Measurements from ENCODE around the gene TRIM71. TPM values are rescaled to one million over a fixed set of nuclear protein-coding genes. Genes with fewer than 3 reads are reported as not detected.

TRIM71 gene
- total RNA-seq, 1 experiment from 2014 or later, result 0.17 TPM

- TF ChIP-seq CTCF (IDR thresholded peaks at IDR 0.05 in 2 of 3, conservative IDR thresholded peaks at IDR 0.05 in 1 of 3; ENCODE audit: borderline replicate concordance in 1 of 3, insufficient read depth in 1 of 3, low read depth in 2 of 3, low read length in 2 of 3) (no peak), ZFX (IDR thresholded peaks at IDR 0.05) (no peak), EZH2 (IDR thresholded peaks at IDR 0.05) (no peak), JUND (IDR thresholded peaks at IDR 0.05) (no peak)
Observed at GRCh38 chr3:32813180-32813579, 4.6 kb upstream of the TRIM71 start (continued).

- ChIA-PET CTCF (no interaction called here), RAD21 (ENCODE audit: low non-redundant PET in 1 of 2, low total read pairs in 2 of 2, uncharacterized antibody in 2 of 2, unreplicated experiment in 2 of 2) (no interaction called here), POLR2A (no interaction called here)
- no peak overlapping the region for H2AFZ ChIP-seq (ENCODE audit: low read depth, low read length, poor library complexity, severe bottlenecking)
- H3K9me2 ChIP-seq (ENCODE audit: insufficient read depth), result no peaks in the 10 kb centered on the region
- H3K9ac ChIP-seq (ENCODE audit: low read length), result no peak overlapping the region
- no TSS peak for BruUV-seq (replicated peaks)
- intact Hi-C loops (cut with micrococcal nuclease), result no loop called here
- H3K27me3 ChIP-seq (ENCODE audit: insufficient read depth, low read length), result no peaks in the 10 kb centered on the region
- DNase-seq (ENCODE audit: low read depth, low spot score) (no peak), ATAC-seq (no peak)
- H3K36me3 ChIP-seq (ENCODE audit: control insufficient read depth in 1 of 2, insufficient read depth in 2 of 2, low read length in 2 of 2), result no peaks in the 10 kb centered on the region
- H3K27ac ChIP-seq (ENCODE audit: low read depth, low read length), result no peak overlapping the region
- no peaks in the 10 kb centered on the region for H3K79me2 ChIP-seq (ENCODE audit: insufficient read depth, low read length)
- H3K4me1 ChIP-seq (ENCODE audit: control insufficient read depth in 1 of 2, insufficient read depth in 2 of 2, low read length in 2 of 2), result no peaks in the 10 kb centered on the region
- no peaks in the 10 kb centered on the region for H4K20me1 ChIP-seq (ENCODE audit: insufficient read depth)
- no peak for TF ChIP-seq ZNF274 (IDR thresholded peaks at IDR 0.05; ENCODE audit: low read depth, low read length)
- H3K4me2 ChIP-seq (ENCODE audit: low read length), result no peak overlapping the region
- no peaks in the 10 kb centered on the region for H3K9me3 ChIP-seq (ENCODE audit: control insufficient read depth in 1 of 2, insufficient read depth in 1 of 2, low read depth in 1 of 2, low read length in 2 of 2)
- no peak overlapping the region for H3K4me3 ChIP-seq (replicated peaks in 1 of 2; ENCODE audit: low read depth in 1 of 2, low read length in 2 of 2)
Observed at GRCh38 chr3:32814361-32814760, 3.4 kb upstream of the TRIM71 start.

GRCh38 chr3:32815841-32816438 lies 1.9 kb upstream of the TRIM71 start:
- no peaks in the 10 kb centered on the region for H3K36me3 ChIP-seq (ENCODE audit: control insufficient read depth in 1 of 2, insufficient read depth in 2 of 2, low read length in 2 of 2)
- no peaks in the 10 kb centered on the region for H3K9me2 ChIP-seq (ENCODE audit: insufficient read depth)
- H2AFZ ChIP-seq (ENCODE audit: low read depth, low read length, poor library complexity, severe bottlenecking), result no peak overlapping the region
- no peaks in the 10 kb centered on the region for H4K20me1 ChIP-seq (ENCODE audit: insufficient read depth)
- no peak overlapping the region for H3K4me2 ChIP-seq (ENCODE audit: low read length)
- TF ChIP-seq SRF (IDR thresholded peaks at IDR 0.05; ENCODE audit: low read depth) (no peak), SIN3A (IDR thresholded peaks at IDR 0.05; ENCODE audit: low read depth) (no peak), JUND (IDR thresholded peaks at IDR 0.05) (no peak), ZBTB33 (IDR thresholded peaks at IDR 0.05; ENCODE audit: extremely low read depth, insufficient replicate concordance, low read length) (no peak), CBX3 (IDR thresholded peaks at IDR 0.05; ENCODE audit: low read depth) (no peak), YY1 (IDR thresholded peaks at IDR 0.05; ENCODE audit: extremely low read depth, insufficient replicate concordance, low read depth, low read length) (no peak), CEBPB (IDR thresholded peaks at IDR 0.05; ENCODE audit: low read depth) (no peak), EGR1 (IDR thresholded peaks at IDR 0.05; ENCODE audit: low read depth) (no peak), RAD21 (IDR thresholded peaks at IDR 0.05; ENCODE audit: low read depth) (no peak), TCF7L2 (IDR thresholded peaks at IDR 0.05; ENCODE audit: borderline replicate concordance, extremely low read depth, insufficient read depth, insufficient read length) (no peak), EZH2phosphoT487 (IDR thresholded peaks at IDR 0.05; ENCODE audit: borderline replicate concordance) (no peak), FOSL1 (IDR thresholded peaks at IDR 0.05; ENCODE audit: low read depth) (no peak), MAX (IDR thresholded peaks at IDR 0.05) (no peak)
- DNase-seq (ENCODE audit: low read depth, low spot score), result no peak
- H3K4me3 ChIP-seq (replicated peaks in 1 of 2; ENCODE audit: low read depth in 1 of 2, low read length in 2 of 2), result no peak overlapping the region
- ChIA-PET RAD21 (ENCODE audit: low non-redundant PET in 1 of 2, low total read pairs in 2 of 2, uncharacterized antibody in 2 of 2, unreplicated experiment in 2 of 2) (no interaction called here), CTCF (no interaction called here), POLR2A (no interaction called here)
- ATAC-seq, result no peak
- no peak overlapping the region for H3K9ac ChIP-seq (ENCODE audit: low read length)
- intact Hi-C loops (cut with micrococcal nuclease), result no loop called here
- no TSS peak for BruUV-seq (replicated peaks)
- H3K79me2 ChIP-seq (ENCODE audit: insufficient read depth, low read length), result no peaks in the 10 kb centered on the region
- no peaks in the 10 kb centered on the region for H3K27me3 ChIP-seq (ENCODE audit: insufficient read depth, low read length)
- H3K27ac ChIP-seq (ENCODE audit: low read depth, low read length), result no peak overlapping the region
- no peaks in the 10 kb centered on the region for H3K9me3 ChIP-seq (ENCODE audit: control insufficient read depth in 1 of 2, insufficient read depth in 1 of 2, low read depth in 1 of 2, low read length in 2 of 2)
- no peaks in the 10 kb centered on the region for H3K4me1 ChIP-seq (ENCODE audit: control insufficient read depth in 1 of 2, insufficient read depth in 2 of 2, low read length in 2 of 2)

Data from HCT116 (cell line).